Gastrocnemius medialis (tissue), 4 donors: ENCODE data around the gene PSTPIP2. TPM values are rescaled to one million over a fixed set of nuclear protein-coding genes. Genes with fewer than 3 reads are reported as not detected.
"Not testable (repeated sequence)": the region's sequence is repeated elsewhere in the genome, so short reads cannot be mapped to it uniquely, and the experiment has no call there.

Experiments
- ATAC-seq, 2 donors: fragments of 150-250 bp; one replicate each; pipeline ENCODE4 v1.9.1; 2016
- DNase-seq, 2 donors: peaks; one replicate each; pipeline ENCODE4 v3.0.0-alpha.2; 2019
- H3K27ac ChIP-seq, 4 donors: fragments of 200-600 bp; sonication (generic); 1 replicate in 1 of 4; 2 replicates in 3 of 4; pipeline ENCODE4 v1.5.1; 2016 to 2018; ENCODE audit warnings: mild to moderate bottlenecking in 2 of 4, moderate library complexity in 1 of 4
- H3K27me3 ChIP-seq, 3 donors: fragments of 200-600 bp; sonication (generic) in 2 of 3; 1 replicate in 1 of 3; 2 replicates in 2 of 3; pipeline versions ENCODE4 v1.5.1 to v1.6.0; 2016 to 2019; ENCODE audit warnings: mild to moderate bottlenecking in 1 of 3, moderate library complexity in 1 of 3
- H3K36me3 ChIP-seq, 2 donors: fragments of 200-600 bp; sonication (generic) in 1 of 2; one replicate each; pipeline ENCODE4 v1.5.1; 2017 to 2018
- H3K4me1 ChIP-seq, 2 donors: fragments of 200-600 bp; sonication (generic) in 1 of 2; one replicate each; pipeline ENCODE4 v1.5.1; 2016 to 2017; ENCODE audit warnings: mild to moderate bottlenecking in 2 of 2
- H3K4me3 ChIP-seq, 4 donors: fragments of 200-600 bp; sonication (generic) in 3 of 4; 1 replicate in 1 of 4; 2 replicates in 3 of 4; pipeline ENCODE4 v1.5.1; 2016 to 2019; ENCODE audit warnings: mild to moderate bottlenecking in 2 of 4
- H3K9me3 ChIP-seq, 3 donors: fragments of 200-600 bp; sonication (generic) in 2 of 3; 1 replicate in 1 of 3; 2 replicates in 2 of 3; pipeline ENCODE4 v1.5.1; 2016 to 2019
- POLR2A ChIP-seq, 2 donors: fragments of 450-650 bp; IDR thresholded peaks; one replicate each; pipeline ENCODE4 v1.6.1; 2017; ENCODE audit warnings: antibody characterized with exemption in 2 of 2, mild to moderate bottlenecking in 2 of 2, moderate library complexity in 2 of 2
- in situ Hi-C, 4 donors: fragments of 200-750 bp; cut with MboI; loops; one replicate each; pipeline versions ENCODE4 v1.15.0 to v1.8.0; 2017; ENCODE audit warnings: low sequenced_read_pairs in 4 of 4
- intact Hi-C: fragments of 100-400 bp; cut with DNase I; formaldehyde crosslinking; loops from one replicate; pipeline ENCODE4 v1.15.1; 2023; ENCODE audit warnings: low total_unique reads
- total RNA-seq, 4 donors: library from RNA; depleted of rRNA; stranded (reverse); fragments of >200 nt; gene quantifications; one replicate each; pipeline versions ENCODE4 v1.1.0 to v1.2.3, GENCODE V29; 2016
- TF ChIP-seq, protein P1 (sequence below), 5 experiments: fragments of 450-650 bp in 3 of 5; fragments of 200-600 bp in 2 of 5; sonication (generic) in 2 of 5; IDR thresholded peaks in 4 of 5; conservative IDR thresholded peaks in 1 of 5; 1 replicate in 4 of 5; 2 replicates in 1 of 5; pipeline ENCODE4 v1.5.1; 2016 to 2019; ENCODE audit warnings: antibody characterized with exemption in 5 of 5, mild to moderate bottlenecking in 3 of 5, moderate library complexity in 3 of 5

The PSTPIP2 gene
- total RNA-seq, 4 donors from 2014 or later = 8.4 to 18.2 (median 10.3) TPM

DNA sequence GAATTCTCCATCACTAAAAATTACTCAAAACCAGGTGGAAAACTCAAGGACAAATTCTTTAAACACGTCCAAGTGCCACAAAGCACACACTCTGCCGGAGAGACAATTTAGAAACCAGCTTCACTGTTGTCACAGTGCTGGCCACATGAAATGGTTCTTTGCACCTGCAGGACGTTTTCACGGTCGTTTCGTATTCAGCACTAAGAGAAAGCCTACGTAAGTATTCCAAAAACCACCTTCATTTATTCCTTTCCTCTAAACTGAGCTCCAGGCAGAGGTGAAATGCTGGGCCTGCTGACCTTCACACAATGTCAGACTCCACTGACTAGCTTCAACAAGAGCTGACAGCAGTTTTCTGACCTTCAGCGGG, 25.4 kb upstream of the PSTPIP2 start:
- peak in 1 of 2 donors; percentile 4 for ATAC-seq
- H3K4me1 ChIP-seq = peaks cover 33 to 40% of the 10 kb centered on the region in 2 donors
- H3K9me3 ChIP-seq = no peaks in the 10 kb centered on the region
- H3K36me3 ChIP-seq = peaks cover 0 to 23% of the 10 kb centered on the region in 2 donors
- H3K27ac ChIP-seq = peak overlapping the region; percentile 92 to 97 (median 94)
- no peaks in the 10 kb centered on the region for H3K27me3 ChIP-seq
- in situ Hi-C loops = loop anchor here in 1 of 4 donors (25.0 kb wide), 1 partner anchor 185 kb away; no protein-coding TSS in a partner anchor
- intact Hi-C loops = no loop called here
- DNase-seq = no peak
- peak overlapping the region; percentile 83 to 100 (median 90) for H3K4me3 ChIP-seq
- TF ChIP-seq POLR2A (IDR thresholded peaks at IDR 0.05) = no peak
- TF ChIP-seq, protein P1, sequence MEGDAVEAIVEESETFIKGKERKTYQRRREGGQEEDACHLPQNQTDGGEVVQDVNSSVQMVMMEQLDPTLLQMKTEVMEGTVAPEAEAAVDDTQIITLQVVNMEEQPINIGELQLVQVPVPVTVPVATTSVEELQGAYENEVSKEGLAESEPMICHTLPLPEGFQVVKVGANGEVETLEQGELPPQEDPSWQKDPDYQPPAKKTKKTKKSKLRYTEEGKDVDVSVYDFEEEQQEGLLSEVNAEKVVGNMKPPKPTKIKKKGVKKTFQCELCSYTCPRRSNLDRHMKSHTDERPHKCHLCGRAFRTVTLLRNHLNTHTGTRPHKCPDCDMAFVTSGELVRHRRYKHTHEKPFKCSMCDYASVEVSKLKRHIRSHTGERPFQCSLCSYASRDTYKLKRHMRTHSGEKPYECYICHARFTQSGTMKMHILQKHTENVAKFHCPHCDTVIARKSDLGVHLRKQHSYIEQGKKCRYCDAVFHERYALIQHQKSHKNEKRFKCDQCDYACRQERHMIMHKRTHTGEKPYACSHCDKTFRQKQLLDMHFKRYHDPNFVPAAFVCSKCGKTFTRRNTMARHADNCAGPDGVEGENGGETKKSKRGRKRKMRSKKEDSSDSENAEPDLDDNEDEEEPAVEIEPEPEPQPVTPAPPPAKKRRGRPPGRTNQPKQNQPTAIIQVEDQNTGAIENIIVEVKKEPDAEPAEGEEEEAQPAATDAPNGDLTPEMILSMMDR (IDR thresholded peaks at IDR 0.05 in 4 of 5, conservative IDR thresholded peaks at IDR 0.05 in 1 of 5) = no peak

DNA sequence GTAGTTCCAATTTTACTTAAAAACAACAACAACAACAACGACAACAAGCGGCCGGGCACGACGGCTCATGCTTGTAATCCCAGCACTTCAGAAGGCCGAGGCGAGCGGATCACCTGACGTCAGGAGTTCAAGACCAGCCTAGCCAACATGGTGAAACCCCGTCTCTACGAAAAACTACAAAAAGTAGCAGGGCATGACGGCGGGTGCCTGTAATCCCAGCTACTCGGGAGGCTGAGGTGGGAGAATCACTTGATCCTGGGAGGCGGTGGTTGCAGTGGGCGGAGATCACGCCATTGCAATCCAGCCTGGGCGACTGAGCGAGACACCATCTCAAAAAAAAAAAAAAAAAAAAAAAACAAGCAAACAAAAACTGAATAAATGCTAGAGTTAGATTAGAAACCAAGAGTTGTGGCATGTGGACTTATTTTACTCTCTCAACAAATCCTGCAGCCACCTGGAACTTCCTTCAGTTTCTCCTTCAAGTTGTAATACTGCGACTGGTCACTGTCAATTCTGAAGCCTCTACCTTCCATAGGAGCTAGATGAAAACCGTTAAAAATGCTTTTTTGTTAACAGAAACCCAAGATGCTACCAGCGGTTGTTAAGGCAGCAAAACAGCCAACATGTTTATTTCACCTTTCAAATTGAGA, 24.7 kb upstream of the PSTPIP2 start:
- peaks cover 36 to 44% of the 10 kb centered on the region in 2 donors for H3K4me1 ChIP-seq
- intact Hi-C loops = no loop called here
- ATAC-seq = peak in 1 of 2 donors; percentile 4

DNA sequence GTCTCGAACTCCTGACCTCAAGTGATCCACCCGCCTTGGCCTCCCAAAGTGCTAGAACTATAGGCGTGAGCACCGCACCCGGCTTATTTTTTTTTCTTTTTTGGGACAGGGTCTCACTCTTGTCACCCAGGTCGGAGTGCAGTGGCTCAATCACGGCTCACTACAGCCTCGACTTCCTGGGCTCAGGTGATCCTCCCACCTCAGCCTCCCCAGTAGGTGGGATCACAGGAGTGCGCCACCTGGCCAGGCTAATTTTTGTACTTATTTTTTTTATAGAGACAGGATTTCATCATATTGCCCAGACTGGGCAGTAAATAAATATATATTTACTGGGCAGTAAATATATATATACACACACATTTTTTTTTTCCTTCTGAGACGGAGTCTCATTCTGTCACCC, 23.5 kb upstream of the PSTPIP2 start:
- ATAC-seq = no peak
- peaks cover 41 to 48% of the 10 kb centered on the region in 2 donors for H3K4me1 ChIP-seq
- in situ Hi-C loops (loop anchor here in 1 of 4 donors (25.0 kb wide), 1 partner anchor 183 kb away; no protein-coding TSS in a partner anchor), intact Hi-C loops (no loop called here)
- peaks cover 0 to 42% of the 10 kb centered on the region in 2 donors for H3K36me3 ChIP-seq
- no peak for DNase-seq
- H3K27ac ChIP-seq = peak overlapping the region; percentile 92 to 97 (median 94)
- peak overlapping the region in 2 of 4 donors; percentile 83 to 86 for H3K4me3 ChIP-seq
- no peaks in the 10 kb centered on the region for H3K27me3 ChIP-seq
- TF ChIP-seq, protein P1 (IDR thresholded peaks at IDR 0.05 in 4 of 5, conservative IDR thresholded peaks at IDR 0.05 in 1 of 5) = no peak
- TF ChIP-seq POLR2A (IDR thresholded peaks at IDR 0.05) = no peak
- H3K9me3 ChIP-seq = no peaks in the 10 kb centered on the region

More for the DNA sequence above, 24.7 kb upstream of the PSTPIP2 start:
- H3K27me3 ChIP-seq = no peaks in the 10 kb centered on the region
- H3K27ac ChIP-seq = peak overlapping the region; percentile 92 to 97 (median 94)
- DNase-seq = peak in 1 of 2 donors; percentile 47
- TF ChIP-seq, protein P1 (IDR thresholded peaks at IDR 0.05 in 4 of 5, conservative IDR thresholded peaks at IDR 0.05 in 1 of 5) = peak in 1 of 5 experiments; percentile 37
- TF ChIP-seq POLR2A (IDR thresholded peaks at IDR 0.05) = no peak
- H3K9me3 ChIP-seq = no peaks in the 10 kb centered on the region
- in situ Hi-C loops = loop anchor here in 1 of 4 donors (25.0 kb wide), 1 partner anchor 184 kb away; no protein-coding TSS in a partner anchor
- peaks cover 0 to 30% of the 10 kb centered on the region in 2 donors for H3K36me3 ChIP-seq
- H3K4me3 ChIP-seq = peak overlapping the region; percentile 83 to 100 (median 90)

DNA sequence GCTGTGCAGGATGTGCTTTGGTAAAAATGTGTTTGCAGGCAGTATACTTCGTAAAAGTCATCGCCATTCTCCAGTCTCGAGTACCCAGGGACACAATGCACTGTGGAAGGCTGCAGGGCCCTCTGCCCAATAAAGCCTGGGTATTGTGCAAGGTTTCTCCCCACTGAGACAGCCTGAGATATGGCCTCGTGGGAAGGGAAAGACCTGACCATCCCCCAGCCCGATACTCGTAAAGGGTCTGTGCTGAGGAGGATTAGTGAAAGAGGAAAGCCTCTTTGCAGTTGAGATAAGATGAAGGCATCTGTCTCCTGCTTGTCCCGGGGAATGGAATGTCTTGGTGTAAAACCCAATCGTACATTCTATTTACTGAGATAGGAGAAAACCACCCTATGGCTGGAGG, 16.4 kb upstream of the PSTPIP2 start:
- H3K9me3 ChIP-seq, intact Hi-C loops, H3K27me3 ChIP-seq, H3K4me3 ChIP-seq, ATAC-seq: not testable (repeated sequence)
- in situ Hi-C loops = loop anchor here in 1 of 4 donors (25.0 kb wide), 1 partner anchor 176 kb away; no protein-coding TSS in a partner anchor
- DNase-seq = peak in 1 of 2 donors; percentile 25
- Histone ChIP-seq H3K27ac (peak overlapping the region in 1 of 4 donors; percentile 16), H3K36me3 (peaks cover 6 to 100% of the 10 kb centered on the region in 2 donors), H3K4me1 (peaks cover 11 to 15% of the 10 kb centered on the region in 2 donors)

DNA sequence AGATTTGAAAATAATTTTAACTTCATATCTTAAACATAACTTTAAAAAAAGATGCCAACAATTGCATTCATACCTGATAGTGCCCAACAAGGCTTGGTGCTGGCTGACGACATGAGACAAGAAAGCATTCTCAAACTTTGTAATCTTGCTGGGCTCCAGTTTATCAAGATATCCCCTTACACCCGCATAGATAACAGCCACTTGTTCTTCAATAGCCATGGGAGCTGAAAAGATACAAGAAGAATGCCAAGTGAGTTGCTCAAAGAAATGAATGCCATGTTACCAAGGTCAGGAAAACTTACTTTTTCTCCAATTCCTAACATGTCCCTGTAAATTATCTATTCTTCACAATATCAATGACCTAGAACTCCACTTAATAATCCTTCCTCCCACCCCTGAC, 12.4 kb upstream of the PSTPIP2 start:
- Histone ChIP-seq H3K36me3 (peaks cover 5 to 97% of the 10 kb centered on the region in 2 donors), H3K27me3 (no peaks in the 10 kb centered on the region), H3K9me3 (no peaks in the 10 kb centered on the region), H3K27ac (no peak overlapping the region), H3K4me3 (no peak overlapping the region), H3K4me1 (no peaks in the 10 kb centered on the region)
- no peak for ATAC-seq
- DNase-seq = no peak
- in situ Hi-C loops = loop anchor here in 1 of 4 donors (25.0 kb wide), 1 partner anchor 172 kb away; no protein-coding TSS in a partner anchor
- intact Hi-C loops = no loop called here
- TF ChIP-seq POLR2A (IDR thresholded peaks at IDR 0.05) = no peak
- TF ChIP-seq, protein P1 (IDR thresholded peaks at IDR 0.05 in 4 of 5, conservative IDR thresholded peaks at IDR 0.05 in 1 of 5) = no peak
